Breast epithelium (tissue), 3 donors: ENCODE results near the gene OR3A1.

Experiments
- CTCF ChIP-seq, 3 donors: fragments of 450-650 bp; IDR thresholded peaks; one replicate each; pipeline ENCODE4 v1.5.1; 2016 to 2017; ENCODE audit warnings: antibody characterized with exemption in 3 of 3, mild to moderate bottlenecking in 3 of 3, moderate library complexity in 3 of 3
- POLR2AphosphoS5 ChIP-seq, 3 donors: sonication (generic); formaldehyde crosslinking; IDR thresholded peaks; one replicate each; pipeline ENCODE4 v1.6.1; 2017; ENCODE audit warnings: antibody characterized with exemption in 3 of 3

- no peak for TF ChIP-seq CTCF (IDR thresholded peaks at IDR 0.05)
- no peak for TF ChIP-seq POLR2AphosphoS5 (IDR thresholded peaks at IDR 0.05)
These were observed 26.9 kb downstream of the OR3A1 start for GRCh38 chr17:3271072-3271848.
